H1 (cell line): ENCODE data around the gene TSHR. TPM values are rescaled to one million over a fixed set of nuclear protein-coding genes. Genes with fewer than 3 reads are reported as not detected.

Source experiments
- CBX5 ChIP-seq: fragments of 300-800, 300-1000 bp; sonication (generic); IDR thresholded peaks from 2 replicates; pipeline ENCODE4 v1.7.1; 2016; ENCODE audit warnings: antibody characterized with exemption, low read length, low read depth
- CEBPB ChIP-seq: IDR thresholded peaks from 2 replicates; pipeline ENCODE4 v1.6.1; 2012; ENCODE audit warnings: low read depth, low read length
- CHD7 ChIP-seq: fragments of 300-600 bp; sonication (generic); IDR thresholded peaks from 2 replicates; pipeline ENCODE4 v1.7.1; 2012; ENCODE audit warnings: low read length, moderate library complexity, mild to moderate bottlenecking, inconsistent platforms; ENCODE audit not compliant: insufficient replicate concordance
- CREB1 ChIP-seq: IDR thresholded peaks from 2 replicates; pipeline ENCODE4 v1.6.1; 2012; ENCODE audit warnings: inconsistent platforms
- FOSL1 ChIP-seq: IDR thresholded peaks from 2 replicates; pipeline ENCODE4 v1.6.1; 2011; ENCODE audit warnings: mild to moderate bottlenecking, low read depth, low read length, moderate library complexity; ENCODE audit not compliant: insufficient read depth
- HDAC6 ChIP-seq: IDR thresholded peaks from one replicate; pipeline ENCODE4 v1.7.1; 2012; ENCODE audit warnings: low read depth, mild to moderate bottlenecking, inconsistent platforms, low read length, moderate library complexity
- NRF1 ChIP-seq: IDR thresholded peaks from 2 replicates; pipeline ENCODE4 v1.6.1; 2011; ENCODE audit warnings: mild to moderate bottlenecking, low read depth, low read length, improper control_type of control experiment
- PHF8 ChIP-seq: fragments of 200-600 bp; sonication (generic); conservative IDR thresholded peaks from 2 replicates; pipeline ENCODE4 v1.7.1; 2012; ENCODE audit warnings: low read depth, mild to moderate bottlenecking, inconsistent platforms, low read length, moderate library complexity
- RXRA ChIP-seq: IDR thresholded peaks from 2 replicates; pipeline ENCODE4 v1.6.1; 2011; ENCODE audit warnings: low read depth, mild to moderate bottlenecking, low read length, moderate library complexity; ENCODE audit not compliant: insufficient read depth
- polyA plus RNA-seq, 7 experiments: library from polyadenylated mRNA; depleted of rRNA in 3 of 7; stranded (reverse) in 5 of 7; unstranded in 2 of 7; fragments of >200 nt in 5 of 7; fragments of 200-250 nt in 2 of 7; gene quantifications; 1 replicate in 5 of 7; 2 replicates in 1 of 7; 4 replicates in 1 of 7; pipeline versions ENCODE4 v1.2.1 to v1.2.3, GENCODE V29; 2011 to 2013; ENCODE audit warnings: missing spikeins in 2 of 7, mixed read lengths in 2 of 7
- total RNA-seq: library from RNA; stranded (reverse); fragmentation: NEBNext Ultra II Directional; extraction: Animal tissue kit (Norgen Biotek cat#: 25700); gene quantifications from 2 replicates; pipeline ENCODE4 v1.2.1, GENCODE V29; 2021

The TSHR gene
- total and polyA plus RNA-seq, 2 of the 8 experiments (the other 6 are each of a cell fraction or from before 2014, with no cell fraction given): 0.27 TPM; not detected in 1

GRCh38 chr14:80981156-80981555, 25.7 kb downstream of the TSHR start (continued):
- TF ChIP-seq CHD7 (no peak), CREB1 (no peak), CBX5 (no peak), HDAC6 (no peak), NRF1 (no peak), PHF8 (no peak), CEBPB (no peak), RXRA (no peak), FOSL1 (no peak)
